Skeletal muscle cell (primary cell): ENCODE results near the gene ACAA1.
A peak's percentile ranks its signal among the peaks of the same experiment; 100 is the strongest.
"Not testable (repeated sequence)": the region's sequence is repeated elsewhere in the genome, so short reads cannot be mapped to it uniquely, and the experiment has no call there.

Source experiments
- DNase-seq: peaks from one replicate; pipeline ENCODE4 v3.0.0-alpha.2; 2010; ENCODE audit warnings: low read depth
- H3K4me3 ChIP-seq: 2 replicates; pipeline ENCODE4 v1.5.1; 2011; ENCODE audit warnings: low read depth, mild to moderate bottlenecking, control low read depth, low read length, moderate library complexity

The ACAA1 gene

GRCh38 chr3:38136777-38137614, at the start of gene ACAA1:
ACAA1 (minus strand) TSS chr3:38137127; CDS start chr3:38137035, 92 bp downstream.
- DNase-seq = peak; percentile 96

GRCh38 chr3:38177181-38177580, 40.3 kb upstream of the ACAA1 start:
- H3K4me3 ChIP-seq = no peak overlapping the region

More at GRCh38 chr3:38136777-38137614, at the start of gene ACAA1:
- H3K4me3 ChIP-seq = peak within 1 kb of the TSS; percentile 76

GRCh38 chr3:38173834-38174418, 37.0 kb upstream of the ACAA1 start:
- H3K4me3 ChIP-seq = no peak overlapping the region
- no peak for DNase-seq

More at GRCh38 chr3:38177181-38177580, 40.3 kb upstream of the ACAA1 start:
- no peak for DNase-seq

DNA sequence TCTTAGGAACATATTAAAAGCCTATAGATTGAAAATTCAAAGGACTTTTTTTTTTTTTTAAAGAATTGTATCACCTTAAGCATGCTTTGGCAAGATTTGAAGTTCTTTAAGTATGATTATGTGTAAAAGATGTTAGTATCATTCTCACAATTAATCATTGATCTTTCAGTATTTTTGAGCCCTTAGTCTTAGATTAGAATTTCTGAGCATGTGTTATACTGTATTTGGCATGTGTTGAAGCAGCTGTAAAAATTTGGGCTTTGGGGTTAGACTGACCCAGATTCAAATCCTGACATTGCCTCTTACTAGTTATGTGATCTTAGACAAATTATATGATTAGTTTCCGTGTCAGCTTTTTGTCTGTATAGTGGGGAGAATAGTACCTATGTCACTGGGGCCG, 34.7 kb upstream of the ACAA1 start:
- H3K4me3 ChIP-seq = no peak overlapping the region
- DNase-seq = no peak

DNA sequence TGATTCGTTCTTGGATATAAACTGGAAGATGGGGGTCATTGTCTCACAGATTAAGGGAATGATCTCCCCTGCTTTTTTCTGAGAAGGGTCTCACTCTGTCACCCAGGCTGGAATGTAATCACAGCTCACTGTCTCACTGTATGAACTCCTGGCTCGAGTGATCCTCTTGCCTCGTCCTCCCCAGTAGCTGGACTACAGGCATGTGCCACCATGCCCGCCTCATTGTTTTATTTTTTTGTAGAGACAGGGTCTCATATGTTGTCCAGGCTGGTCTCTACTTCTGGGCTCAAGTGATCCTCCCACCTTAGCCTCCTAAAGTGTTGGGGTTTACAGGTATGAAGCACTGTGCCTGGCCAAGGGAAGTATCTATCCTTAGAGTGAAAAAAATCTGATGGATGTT, 33.8 kb upstream of the ACAA1 start:
- H3K4me3 ChIP-seq = no peak overlapping the region
- DNase-seq = no peak

DNA sequence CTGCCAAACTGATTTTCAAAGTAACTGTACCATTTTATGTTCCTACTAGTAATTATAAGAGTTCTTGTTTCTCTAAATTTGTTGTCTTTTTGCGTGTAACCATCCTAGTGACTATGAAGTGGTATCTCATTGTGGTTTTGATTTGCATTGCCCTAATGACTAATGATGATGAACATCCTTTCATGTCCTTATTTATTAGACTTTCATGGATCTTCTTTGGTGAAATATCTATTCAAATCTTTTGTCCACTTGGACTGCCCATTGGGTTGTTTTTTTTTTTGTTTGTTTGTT, 32.0 kb upstream of the ACAA1 start:
- H3K4me3 ChIP-seq = peak overlapping the region; percentile 21
- DNase-seq = no peak

- H3K4me3 ChIP-seq = peak overlapping the region; percentile 21
- peak; percentile 40 for DNase-seq
Observed at GRCh38 chr3:38168151-38169026, 31.5 kb upstream of the ACAA1 start.

- peak overlapping the region; percentile 92 for H3K4me3 ChIP-seq
- no peak for DNase-seq
Observed at GRCh38 chr3:38167591-38167990, 30.7 kb upstream of the ACAA1 start.

DNA sequence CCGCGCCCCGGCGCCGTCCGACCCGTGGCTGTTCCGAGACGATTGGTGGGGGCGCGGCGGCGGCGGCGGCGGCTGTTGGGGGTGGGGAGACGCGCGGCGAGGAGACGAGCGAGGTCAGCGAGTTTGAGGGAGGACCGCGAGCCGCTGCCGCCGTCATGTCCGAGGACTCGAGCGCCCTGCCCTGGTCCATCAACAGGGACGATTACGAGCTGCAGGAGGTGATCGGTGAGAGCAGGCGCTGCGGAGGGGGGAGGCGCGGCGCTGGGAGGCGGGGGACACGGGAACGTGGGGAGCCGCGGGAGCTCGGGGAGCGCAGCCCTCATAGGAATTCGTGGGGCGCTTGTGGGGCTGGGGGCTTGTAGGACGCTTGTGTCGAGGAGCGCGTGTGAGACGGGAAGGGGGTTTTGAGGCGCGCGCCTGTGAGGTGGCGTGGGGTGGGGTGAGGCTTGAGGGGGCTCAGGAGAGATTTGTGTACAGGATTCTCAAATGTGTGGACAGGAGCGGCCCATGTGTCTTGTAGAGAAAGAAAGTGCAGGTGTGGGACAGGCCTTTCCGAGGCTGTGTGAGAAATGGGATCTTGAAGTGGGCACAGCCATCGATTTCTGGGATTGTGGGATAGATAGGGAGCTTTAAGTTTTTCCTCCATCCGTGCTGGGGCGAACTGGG, 28.9 kb upstream of the ACAA1 start:
- peak overlapping the region; percentile 92 for H3K4me3 ChIP-seq
- no peak for DNase-seq

DNA sequence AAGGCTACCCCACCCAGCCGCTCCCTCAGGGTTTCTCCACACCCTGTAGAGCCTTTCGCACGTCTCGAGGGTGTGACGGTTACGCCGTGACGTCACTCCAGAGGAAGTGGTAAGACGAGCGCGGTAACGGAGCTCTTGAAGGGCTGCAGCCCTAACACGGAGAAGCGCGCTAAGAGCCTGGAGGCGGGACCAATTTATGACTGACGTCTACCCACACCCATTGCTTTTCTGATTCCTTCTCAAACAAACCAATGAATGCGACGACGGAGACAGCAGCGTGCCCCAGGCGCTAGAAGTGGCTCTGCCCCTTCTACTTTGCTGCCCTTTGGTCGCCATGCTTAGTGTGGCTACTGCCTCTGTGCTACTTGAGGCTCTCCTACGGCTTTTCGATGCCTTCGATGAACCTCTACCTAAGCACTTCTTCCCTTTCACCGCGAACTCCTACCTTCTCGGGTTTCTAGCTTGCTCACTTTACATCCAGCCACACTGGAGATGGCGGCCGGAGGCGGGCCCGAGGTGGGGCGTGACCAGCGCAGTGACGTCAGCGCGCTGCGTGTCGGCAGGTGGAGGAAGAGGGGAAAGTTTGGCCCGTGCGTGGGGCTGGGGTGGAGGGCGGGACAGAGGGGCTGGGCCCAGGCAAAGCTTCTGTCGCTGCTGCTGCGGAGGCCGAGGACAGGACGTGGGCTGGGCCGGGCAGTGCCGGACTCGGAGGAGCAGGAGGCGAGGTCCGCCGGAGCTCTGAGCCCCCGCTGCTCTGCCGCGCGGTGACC, 28.2 kb upstream of the ACAA1 start, which contains the start of gene OXSR1:
Gene OXSR1, plus strand, starts transcription at position 586 of the 770 bp plus-strand sequence. CDS start 340 bp downstream, outside the sequence.
- peak within 1 kb of the TSS; percentile 92 for H3K4me3 ChIP-seq
- DNase-seq = peak; percentile 99

GRCh38 chr3:38164643-38164951, 27.7 kb upstream of the ACAA1 start:
- no peak for DNase-seq
- H3K4me3 ChIP-seq = peak overlapping the region; percentile 92

DNA sequence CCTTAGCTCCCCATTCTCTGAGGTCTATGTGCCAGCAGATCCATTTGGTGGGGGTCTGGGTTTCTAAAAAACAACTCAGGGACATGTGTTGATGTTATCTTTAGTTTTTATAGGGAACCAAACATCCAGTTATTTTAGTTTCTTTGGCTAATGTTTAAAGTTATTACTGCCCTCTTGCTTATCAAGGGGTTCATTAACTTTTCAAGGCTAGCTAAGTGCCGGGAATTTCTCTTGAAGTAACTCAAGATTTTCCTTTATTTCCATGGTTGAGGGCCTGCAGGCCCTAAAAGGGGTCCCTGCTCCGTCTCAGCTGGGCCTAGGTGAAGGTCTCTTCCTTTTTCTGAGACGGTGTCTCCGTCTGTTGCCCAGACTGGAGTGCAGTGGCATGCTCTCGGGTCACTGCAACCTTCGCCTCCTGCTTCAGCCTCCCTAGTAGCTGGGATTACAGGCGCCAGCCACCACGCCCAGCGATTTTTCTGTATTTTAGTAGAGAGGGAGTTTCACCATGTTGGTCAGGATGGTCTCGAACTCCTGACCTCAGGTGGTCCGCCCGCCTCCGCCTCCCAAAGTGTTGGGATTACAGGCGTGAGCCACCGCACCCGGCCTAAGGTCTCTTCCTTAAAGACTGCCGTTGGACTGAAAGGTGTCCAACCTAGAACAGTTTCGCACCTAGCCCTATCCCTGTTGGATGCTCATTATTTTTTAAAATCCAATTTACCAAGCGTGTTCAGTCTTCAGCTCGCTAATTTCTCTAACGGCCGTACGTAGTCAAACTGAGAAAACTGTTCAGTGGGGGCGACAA, 27.1 kb upstream of the ACAA1 start:
- peak overlapping the region; percentile 92 for H3K4me3 ChIP-seq
- no peak for DNase-seq

GRCh38 chr3:38163117-38163840, 26.4 kb upstream of the ACAA1 start:
- no peak for DNase-seq
- no peak overlapping the region for H3K4me3 ChIP-seq

DNA sequence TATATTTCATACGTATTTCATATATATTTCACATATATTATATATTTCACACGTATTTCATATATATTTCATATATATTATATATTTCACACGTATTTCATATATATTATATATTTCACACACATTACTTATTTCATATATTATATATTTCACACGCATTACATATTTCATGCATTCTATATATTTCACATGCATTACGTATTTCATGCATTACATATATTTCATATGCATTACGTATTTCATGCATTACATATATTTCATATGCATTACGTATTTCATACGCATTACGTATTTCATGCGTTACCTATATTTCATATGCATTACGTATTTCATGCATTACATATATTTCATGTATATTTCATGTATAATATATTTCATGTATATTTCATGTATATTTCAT, 23.8 kb upstream of the ACAA1 start:
- DNase-seq, H3K4me3 ChIP-seq: not testable (repeated sequence)

DNA sequence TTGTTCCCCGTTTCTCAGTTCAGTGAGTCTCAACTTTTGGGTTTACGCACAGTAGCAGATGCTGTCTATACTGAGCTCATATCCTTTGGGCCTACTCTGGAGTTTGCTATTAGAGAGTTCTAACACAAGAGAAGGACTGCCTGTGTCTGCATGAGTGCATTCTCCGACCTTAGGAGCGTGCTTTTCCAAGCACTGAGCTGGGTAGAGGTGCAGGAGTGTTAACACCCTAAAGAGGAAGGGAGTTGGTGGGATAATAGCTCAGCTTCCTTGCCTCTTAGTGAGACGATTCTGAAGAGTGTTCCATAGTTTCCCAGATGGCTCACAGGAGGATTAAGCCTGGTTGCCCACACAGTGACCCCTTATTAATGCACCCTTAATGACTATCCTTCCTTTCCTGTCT, 21.5 kb upstream of the ACAA1 start:
- no peak for DNase-seq

GRCh38 chr3:38157595-38157994, 20.7 kb upstream of the ACAA1 start:
- no peak for DNase-seq

More for the DNA sequence above, 21.5 kb upstream of the ACAA1 start:
- H3K4me3 ChIP-seq = no peak overlapping the region

GRCh38 chr3:38157117-38157516, 20.2 kb upstream of the ACAA1 start:
- DNase-seq = no peak
- no peak overlapping the region for H3K4me3 ChIP-seq

More at GRCh38 chr3:38157595-38157994, 20.7 kb upstream of the ACAA1 start:
- H3K4me3 ChIP-seq = no peak overlapping the region
